ENCODE data around the gene DUSP23.

- TF ChIP-seq POLR2A (IDR thresholded peaks at IDR 0.05) (no peak), CTCF (IDR thresholded peaks at IDR 0.05) (no peak)
Observed at GRCh38 chr1:159763686-159764085, 17.1 kb upstream of the DUSP23 start.
